NCI-H2107 treated with DMSO at 0.1 percent for 48 hours (cell line): ENCODE results near the gene COX8C.
"Not testable (repeated sequence)": the region's sequence is repeated elsewhere in the genome, so short reads cannot be mapped to it uniquely, and the experiment has no call there.

Source experiments
- DNase-seq: peaks from one replicate; lab custom pipeline; 2025; ENCODE audit not compliant: unreplicated experiment; lab: John Stamatoyannopoulos, UW

COX8C gene

DNA sequence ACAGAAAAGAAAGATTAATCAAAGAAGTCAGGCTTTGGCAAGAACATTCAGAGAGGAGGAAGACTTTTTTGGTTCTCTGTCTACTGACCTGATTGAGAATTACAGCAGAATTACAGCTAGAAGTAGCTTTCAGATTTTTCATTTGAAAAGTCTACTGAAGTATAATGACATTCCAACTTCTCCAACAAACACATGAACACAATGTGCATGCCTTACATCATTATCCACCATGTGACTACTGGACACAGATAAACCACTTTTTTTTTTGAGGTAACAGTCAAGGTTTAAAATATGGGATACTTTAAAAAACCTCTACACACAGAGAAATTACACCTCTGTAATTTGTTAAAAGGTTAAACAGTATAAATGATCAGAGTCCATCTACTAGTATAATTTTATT, 26.5 kb upstream of the COX8C start:
- no peak for DNase-seq

DNA sequence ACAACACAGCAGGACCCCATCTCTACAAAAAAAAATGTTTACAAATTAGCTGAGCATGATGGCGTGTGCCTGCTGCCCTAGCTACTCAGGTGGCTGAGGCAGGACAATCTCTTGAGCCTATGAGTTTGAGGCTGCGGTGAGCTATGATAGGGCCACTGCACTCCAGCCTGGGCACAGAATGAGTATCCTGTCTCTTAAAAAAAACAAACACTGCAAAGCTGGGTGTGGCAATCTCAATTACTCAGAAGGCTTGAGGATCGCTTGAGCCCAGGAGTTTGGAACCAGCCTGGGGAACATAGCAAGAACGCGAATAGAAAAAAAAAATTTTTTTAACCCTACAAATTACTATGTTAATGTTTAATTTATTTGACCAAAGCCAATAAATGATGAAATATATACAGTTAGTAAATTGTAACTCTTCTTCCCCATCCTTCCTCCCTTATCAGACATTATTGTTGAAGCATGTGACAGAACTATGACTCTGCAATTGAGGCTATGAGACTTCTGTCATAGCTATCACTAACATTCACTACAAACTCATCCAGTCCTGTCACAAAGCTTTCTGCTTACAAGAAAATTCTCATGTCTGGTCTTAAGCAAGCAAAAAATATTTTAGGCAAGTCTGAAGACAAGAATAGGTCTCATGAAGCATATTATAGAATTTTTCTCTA, 23.9 kb upstream of the COX8C start:
- DNase-seq, result no peak

DNA sequence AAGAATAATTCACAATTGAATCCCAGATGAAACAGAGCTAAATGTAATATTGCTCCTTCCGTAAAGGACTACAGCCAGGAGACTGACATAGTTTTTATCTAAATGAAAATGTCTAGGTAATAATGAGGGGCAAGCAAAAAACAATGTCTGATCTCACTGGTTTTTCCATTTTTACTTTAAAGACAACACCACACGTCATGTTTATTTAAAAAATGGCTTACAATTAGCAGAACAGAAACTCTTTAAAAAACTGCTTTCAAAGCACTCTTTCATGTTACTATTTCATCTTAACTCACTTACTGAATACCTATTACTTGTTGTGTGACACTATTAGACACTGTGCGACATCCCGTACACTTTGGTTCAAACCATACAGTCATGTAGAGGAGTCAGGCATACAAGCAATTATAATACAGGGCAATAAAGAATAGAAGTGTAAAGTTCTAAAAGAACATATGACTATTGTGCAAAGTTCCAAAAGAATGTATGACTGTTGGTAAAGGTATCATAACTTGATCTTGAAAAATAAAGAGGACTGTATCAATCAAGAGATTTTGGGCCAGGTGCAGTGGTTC, 23.3 kb upstream of the COX8C start:
- DNase-seq, result no peak

DNA sequence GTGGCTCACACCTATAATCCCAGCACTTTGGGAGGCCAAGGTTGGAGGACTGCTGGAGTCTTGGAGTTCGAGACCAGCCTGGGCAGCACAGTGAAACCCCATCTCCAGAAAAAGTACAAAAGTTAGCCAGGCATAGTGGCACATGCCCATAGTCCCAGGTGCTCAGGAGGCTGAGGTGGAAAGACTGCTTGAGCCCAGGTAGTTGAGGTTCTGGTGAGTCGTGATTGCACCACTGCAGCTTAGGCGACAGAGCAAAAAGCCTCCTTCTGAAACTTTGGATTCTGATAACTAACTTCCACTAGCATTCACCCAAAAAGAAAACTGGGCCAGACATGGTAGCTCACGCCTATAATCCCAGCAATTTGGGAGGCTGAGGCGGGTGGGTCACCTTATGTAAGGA, 20.8 kb upstream of the COX8C start:
- DNase-seq, result no peak

DNA sequence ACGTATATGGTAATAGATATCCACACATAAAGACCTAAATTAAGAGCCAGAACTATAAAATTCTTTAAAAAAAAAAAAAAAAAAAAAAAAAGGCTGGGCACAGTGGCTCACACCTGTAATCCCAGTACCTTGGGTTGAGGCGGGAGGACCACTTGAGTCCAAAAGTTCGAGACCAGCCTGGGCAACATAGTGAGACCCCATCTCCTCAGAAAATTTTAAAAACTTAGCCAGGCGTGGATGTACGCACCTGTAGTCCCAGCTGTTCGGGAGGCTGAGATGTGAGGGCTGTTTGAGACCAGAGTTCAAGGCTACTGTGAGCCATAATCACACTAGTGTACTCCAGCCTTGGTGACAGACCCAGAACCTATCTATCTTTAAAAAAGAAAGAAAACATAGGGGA, 18.4 kb upstream of the COX8C start:
- DNase-seq, result no peak

DNA sequence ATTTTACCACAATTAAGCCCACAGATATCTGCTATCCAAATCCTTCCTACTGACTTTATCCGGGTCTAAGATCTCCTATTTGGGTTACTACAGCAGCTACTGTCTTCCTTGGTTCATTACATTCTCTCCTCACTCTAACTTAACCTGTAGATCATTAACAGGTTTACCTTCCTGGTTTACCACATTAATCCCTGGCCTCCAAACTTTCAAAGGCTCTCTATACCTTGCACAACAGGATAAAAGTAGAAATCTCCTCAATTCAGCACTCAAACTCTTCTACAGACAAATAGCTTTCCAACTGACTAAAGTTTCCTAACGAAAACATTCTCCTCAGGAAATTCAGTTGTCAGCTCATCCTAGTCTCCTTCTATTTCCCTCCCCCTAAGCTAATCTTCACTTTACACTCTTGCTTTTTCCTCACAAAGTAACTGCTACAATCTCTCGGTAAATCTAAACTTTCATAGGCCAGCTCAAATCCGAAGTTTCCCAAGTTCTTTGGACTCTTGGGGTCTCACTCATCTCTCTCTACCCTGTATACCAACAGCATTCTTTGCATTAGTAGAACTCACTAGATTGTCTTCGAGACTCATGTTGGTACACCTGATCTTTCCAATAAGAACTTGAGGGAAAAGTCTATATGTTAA, 16.9 kb upstream of the COX8C start:
- no peak for DNase-seq

DNA sequence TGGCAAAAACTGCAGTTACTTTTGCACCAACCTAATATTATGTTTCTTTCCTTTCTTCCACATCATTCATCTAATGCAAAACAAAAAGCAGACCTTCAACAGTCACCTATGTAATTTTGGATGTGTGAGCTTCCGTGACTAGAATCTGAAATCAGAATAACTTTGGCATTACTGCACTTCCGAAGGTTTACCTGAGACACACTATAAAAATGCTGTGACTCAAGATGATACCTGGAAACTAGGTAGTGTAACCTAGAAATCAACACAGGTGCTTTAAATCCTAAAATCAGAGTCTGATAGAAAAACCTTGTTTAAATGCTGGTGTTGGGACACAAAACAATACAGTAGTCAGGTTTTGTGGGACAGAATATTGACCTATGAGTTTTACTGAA, 16.4 kb upstream of the COX8C start:
- no peak for DNase-seq

DNA sequence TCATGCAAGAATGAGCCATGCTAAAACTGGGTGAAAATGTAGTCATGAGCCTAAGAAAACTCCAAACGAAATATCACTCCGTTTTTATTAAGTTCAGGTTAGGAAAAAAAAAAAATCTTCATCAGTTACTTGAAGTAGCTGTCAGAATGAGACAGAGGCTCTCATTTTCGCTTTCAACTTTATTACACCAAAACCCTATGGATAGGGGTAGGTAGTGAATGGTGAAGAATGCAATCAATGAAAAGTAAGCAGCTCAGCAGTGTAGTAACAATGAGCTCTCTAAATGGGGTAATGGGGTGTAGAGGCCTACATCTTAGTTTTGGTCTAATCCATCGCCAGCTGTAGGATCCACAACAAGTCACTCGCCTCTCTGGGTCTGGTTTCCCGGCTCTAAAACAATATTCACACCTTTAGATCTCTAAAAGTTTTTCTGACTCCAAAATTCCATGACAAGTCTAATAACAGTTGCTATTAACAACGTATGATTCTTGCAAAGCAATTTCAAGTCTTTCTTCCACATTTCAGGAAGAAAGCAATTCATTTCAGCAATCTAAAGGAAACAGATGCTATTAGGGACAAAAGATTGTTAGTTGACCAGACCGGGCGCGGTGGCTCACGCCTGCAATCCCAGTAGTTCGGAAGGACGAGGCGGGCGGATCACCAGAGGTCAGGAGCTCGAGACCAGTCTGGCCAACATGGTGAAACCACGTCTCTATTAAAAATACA, 15.8 kb upstream of the COX8C start:
- DNase-seq, result no peak

DNA sequence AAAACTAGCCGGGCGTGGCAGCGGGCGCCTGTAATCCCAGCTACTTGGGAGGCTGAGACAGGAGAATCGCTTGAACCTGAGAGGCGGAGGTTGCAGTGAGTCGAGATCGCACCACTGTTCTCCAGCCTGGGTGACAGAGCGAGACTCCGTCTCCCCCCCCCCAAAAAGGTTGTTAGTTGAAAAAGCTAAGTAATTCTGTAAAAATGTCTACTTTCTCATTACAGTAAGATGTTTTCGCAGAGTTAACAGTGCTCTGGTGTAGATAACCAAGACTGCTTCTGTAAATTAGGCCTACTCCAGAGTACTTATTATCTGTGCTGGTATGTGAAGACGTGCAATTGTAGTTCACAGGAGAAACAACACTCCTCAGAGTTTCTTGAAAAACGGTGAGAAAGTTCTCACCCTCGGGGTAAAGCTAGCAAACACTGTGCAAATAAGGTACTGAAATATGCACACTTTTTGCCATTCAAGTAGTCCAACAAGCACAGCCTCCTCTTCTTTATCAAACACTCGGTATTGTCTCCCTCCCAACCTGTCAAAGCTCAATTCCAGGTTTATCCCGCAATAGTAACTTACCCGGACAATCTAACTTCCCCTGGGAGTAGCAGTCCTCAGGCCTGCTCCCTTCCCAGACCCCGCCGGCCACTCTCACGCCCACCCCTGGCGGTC, 15.1 kb upstream of the COX8C start:
- DNase-seq, result no peak

DNA sequence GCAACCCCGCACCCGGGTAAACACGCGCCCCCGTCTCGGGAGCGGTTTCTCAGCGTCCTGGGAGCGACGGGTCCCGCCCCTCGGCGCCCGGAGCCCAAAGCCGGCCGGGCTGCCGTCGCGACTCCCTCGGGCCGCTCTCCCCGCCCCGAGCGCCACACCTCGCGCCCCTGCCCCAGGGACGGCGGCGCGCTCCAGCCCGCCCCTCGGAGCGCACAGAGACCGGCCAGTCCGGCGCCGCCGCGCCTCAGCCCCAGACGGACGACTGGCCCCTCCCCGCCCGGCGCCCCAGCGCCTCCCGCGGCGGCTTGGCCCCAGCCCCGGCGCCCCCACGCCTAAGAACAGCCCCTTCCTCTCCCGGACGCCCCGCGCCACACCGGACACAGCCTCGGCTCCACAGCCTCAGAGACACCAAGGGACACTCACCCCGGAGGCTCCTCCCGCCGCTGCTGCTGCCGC, 14.6 kb upstream of the COX8C start:
- DNase-seq, result no peak

DNA sequence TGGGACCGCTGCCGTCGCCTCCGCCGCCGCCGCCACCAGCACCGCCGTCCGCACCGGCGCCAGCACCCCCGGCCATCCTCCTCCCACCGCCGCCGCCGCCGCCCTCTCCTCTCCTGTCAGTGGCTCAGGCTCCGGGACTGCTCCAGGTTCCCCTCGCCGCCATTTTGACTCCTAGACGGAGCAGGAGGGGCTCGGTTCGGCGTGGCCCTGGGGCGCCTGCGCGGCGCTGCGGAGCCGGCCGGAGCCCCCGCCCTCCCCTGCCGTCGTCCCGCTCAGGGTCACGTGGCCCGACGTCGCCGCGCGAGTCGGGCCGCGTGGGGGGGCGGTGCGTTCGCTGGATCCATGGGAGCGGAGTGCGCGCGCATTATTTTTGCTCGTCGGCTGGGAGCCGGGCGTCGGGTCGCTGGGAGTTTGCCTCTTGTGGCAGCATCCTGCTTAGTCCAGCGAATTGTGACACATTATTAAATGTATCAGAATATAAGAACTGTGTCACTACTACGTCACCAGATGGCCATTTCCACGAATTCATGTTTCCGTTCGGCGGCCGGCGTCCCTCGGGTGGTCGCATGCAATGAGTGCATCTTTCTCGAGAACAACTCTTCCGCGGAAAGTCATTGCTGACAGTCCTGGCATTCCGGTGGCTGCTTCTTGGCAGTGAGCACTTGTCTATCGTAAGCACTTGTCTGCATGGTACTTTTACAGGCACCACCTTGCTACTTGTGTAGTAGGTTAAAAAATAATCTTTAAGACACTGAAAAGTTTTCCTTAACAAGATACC, 13.9 kb upstream of the COX8C start, which contains the start of gene BTBD7:
Gene BTBD7 (minus strand): TSS at position 184 of the 778 bp plus-strand sequence. CDS start 36,985 bp downstream, outside the sequence.
- peak; percentile 94 for DNase-seq

DNA sequence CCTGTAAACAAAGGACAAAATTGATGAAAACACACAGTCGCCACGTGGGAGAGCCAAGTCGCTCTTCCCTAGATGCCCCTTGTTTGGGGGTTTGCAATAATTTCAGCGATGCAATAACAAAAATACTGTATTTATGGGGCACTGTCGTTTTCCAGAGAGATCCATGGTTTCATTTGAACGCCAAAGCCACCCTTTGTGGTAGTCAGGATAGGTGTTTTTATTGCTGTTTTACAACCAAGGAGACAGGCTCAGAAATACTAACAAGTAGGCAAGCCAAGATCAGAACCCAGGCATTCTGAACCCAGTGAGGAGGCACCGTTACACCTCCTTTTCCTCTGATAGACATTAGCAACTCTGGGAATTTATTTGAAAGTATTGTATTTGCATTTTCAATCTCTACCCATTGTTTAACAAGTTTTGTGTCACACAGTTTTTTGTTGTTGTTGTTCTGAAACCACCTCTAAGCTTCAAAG, 13.3 kb upstream of the COX8C start:
- no peak for DNase-seq

DNA sequence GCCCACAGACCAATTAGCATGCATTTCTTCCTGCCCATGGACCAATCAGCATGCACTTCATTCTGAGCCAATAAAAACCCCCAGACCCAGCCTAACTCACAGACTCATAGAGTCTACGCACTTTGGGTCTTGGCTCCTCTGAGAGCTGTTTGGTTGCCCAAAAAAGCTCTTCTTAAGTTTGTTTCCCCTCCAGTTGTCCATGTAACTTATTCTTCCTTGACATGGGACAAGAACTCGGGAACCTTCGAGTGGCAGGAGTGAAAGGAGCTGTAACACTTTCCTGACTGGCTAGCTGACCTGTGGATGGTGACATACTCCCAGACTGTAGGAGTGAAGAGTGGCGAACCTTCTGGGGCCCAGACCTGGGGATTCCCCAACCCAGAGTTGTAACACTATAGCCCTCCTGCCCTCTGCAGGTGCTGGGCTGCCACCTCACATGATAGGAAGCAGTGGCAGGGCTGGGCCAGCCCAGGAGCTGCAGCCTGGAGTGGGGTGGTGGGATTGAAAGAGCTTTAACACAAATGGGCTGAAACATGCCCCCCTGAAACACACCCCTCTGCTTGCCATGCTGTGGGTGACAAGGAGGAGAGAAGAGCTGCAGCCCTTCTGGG, 9.7 kb upstream of the COX8C start:
- no peak for DNase-seq

DNA sequence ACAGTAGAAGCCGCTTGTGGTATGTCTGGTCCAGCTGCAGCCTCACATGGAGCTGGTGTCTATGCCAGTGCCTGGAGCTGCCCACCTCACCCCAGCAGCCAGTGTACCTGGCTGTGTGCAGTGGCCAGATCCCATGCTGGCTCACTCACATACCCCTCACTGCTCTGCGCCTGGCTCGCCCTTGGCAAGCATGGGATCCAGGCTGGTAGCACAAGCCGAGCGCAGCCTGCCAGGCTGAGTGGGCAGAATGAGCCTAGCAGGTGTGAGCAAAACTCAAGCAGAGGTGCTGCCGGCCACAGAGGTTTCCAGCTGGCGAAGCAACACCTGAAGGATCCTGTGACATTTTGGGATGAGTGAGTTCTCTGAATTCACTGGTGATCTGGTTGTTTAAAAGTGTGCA, 9.1 kb upstream of the COX8C start:
- no peak for DNase-seq

DNA sequence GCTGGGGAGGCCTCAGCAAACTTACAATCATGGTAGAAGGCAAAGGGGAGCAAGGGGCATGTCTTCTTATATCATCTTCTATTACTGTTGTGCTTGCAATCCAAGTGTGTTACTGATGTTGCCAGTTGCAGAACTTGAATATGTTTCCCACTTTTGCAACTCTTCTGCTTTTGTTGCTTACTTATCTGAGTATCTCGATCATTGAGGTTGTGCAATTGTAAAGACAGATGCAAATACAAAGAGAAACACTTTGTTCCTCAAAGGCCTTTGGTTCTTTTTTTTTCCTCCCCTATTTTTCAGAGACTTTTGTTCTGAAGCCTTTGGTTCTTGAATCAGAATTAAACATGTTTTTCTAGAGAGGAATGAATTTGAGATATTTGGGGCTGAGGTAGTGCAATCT, 3.7 kb upstream of the COX8C start:
- no peak for DNase-seq

DNA sequence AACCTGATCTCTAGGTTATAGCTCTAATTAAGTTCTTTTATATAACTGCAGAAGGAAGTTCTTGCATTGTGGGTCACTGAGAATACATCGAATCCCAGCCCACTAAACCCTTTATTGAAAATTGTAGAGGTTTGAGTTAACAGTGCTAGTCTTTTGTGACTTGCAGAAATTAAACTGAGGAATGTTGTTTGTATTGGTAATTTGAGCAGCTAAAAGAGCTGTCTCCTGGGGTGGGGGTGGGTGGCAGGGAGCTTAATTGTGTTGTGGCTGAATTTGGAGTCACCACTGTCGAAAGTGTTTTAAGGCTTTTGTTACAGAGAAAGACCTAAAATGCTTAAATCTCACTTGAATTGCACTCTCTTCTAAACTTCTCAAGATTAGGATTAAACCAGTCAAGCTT, 3.2 kb upstream of the COX8C start:
- DNase-seq, result peak; percentile 78

DNA sequence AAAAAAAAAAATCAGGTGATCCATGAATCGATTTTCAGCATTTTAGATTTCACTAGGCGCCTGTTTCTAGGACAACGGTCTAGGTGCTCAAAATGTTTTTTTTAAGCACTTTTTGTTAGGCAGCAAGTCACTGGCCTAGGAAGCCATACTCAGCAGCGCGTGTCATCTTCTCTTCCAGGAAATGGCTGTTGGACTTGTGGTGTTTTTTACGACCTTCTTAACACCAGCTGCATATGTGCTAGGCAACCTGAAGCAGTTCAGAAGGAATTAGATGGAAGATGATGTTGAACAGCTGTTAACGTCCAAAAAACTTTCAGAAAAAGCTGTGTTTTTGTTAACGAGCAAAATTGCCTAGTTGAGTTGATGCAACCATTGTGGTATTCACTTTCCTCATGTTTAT, 868 bp downstream of the COX8C start:
- no peak for DNase-seq

DNA sequence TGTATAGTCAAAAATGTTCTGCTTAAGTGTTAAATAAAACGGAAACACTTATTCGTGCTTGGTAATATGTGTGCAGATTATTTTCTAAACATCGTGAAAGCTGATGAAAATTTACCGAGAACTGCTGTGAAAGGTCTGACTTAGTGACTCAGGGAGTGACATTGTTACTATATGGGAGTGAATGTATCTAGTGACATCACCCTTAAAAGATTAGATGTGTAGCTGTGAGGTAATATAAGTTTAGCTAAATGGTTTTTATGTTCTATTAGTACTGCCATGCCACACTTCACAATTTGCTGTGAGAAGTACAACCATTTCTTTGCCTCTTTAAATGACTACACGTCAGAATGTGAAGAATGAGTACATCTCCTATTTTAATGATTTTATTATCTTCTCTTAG, 1.3 kb downstream of the COX8C start:
- no peak for DNase-seq

DNA sequence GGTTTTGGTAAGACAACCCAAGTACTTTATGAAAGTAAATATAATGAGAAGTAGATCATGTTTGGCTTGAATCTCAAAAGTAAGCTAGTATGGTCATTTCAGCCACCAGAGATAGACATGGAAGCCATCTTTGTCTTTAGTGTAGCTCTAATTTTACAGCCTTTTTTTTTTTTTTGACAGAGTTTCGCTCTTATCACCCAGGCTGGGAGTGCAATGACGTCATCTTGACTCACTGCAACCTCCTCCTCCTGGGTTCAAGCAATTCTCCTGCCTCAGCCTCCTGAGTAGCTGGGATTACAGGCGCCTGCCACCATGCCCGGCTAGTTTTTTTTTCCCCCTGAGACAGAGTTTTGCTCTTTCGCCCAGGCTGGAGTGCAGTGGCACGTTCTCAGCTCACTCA, 7.9 kb downstream of the COX8C start:
- DNase-seq, result not testable (repeated sequence)
